Measurements from ENCODE around the gene KIFAP3.

KIFAP3 gene

GRCh38 chr1:170032531-170033280 lies 41.8 kb downstream of the KIFAP3 start:
- no peak overlapping the region for H3K4me2 ChIP-seq
- no peak for TF ChIP-seq CTCF (conservative IDR thresholded peaks at IDR 0.05; ENCODE audit: low read depth, low read length)
- no peak overlapping the region for H3K9ac ChIP-seq
- no peaks in the 10 kb centered on the region for H3K27me3 ChIP-seq (ENCODE audit: insufficient read depth, low read depth)
- H3K79me2 ChIP-seq (ENCODE audit: insufficient read depth, low read depth), result no peaks in the 10 kb centered on the region
- no peaks in the 10 kb centered on the region for H4K20me1 ChIP-seq (ENCODE audit: insufficient read depth)
- H3K27ac ChIP-seq, result no peak overlapping the region
- H3K4me1 ChIP-seq (ENCODE audit: low read depth, poor library complexity, severe bottlenecking), result no peaks in the 10 kb centered on the region
- no peak overlapping the region for H2AFZ ChIP-seq (ENCODE audit: low read depth)
- H3K36me3 ChIP-seq (ENCODE audit: insufficient read depth), result no peaks in the 10 kb centered on the region
- H3K4me3 ChIP-seq (IDR thresholded peaks at IDR 0.05; ENCODE audit: insufficient read depth, low read depth, low read length), result no peak overlapping the region

- Histone ChIP-seq H3K4me2 (no peak overlapping the region), H3K36me3 (ENCODE audit: insufficient read depth) (no peaks in the 10 kb centered on the region), H3K4me1 (ENCODE audit: low read depth, poor library complexity, severe bottlenecking) (no peaks in the 10 kb centered on the region), H3K9ac (no peak overlapping the region), H3K79me2 (ENCODE audit: insufficient read depth, low read depth) (no peaks in the 10 kb centered on the region), H2AFZ (ENCODE audit: low read depth) (no peak overlapping the region), H3K4me3 (IDR thresholded peaks at IDR 0.05; ENCODE audit: insufficient read depth, low read depth, low read length) (no peak overlapping the region), H4K20me1 (ENCODE audit: insufficient read depth) (no peaks in the 10 kb centered on the region), H3K27me3 (ENCODE audit: insufficient read depth, low read depth) (no peaks in the 10 kb centered on the region), H3K27ac (no peak overlapping the region)
- no peak for TF ChIP-seq CTCF (conservative IDR thresholded peaks at IDR 0.05; ENCODE audit: low read depth, low read length)
Measured at GRCh38 chr1:170030212-170030611, 44.3 kb downstream of the KIFAP3 start.

GRCh38 chr1:170027760-170028159 lies 46.7 kb downstream of the KIFAP3 start:
- Histone ChIP-seq H3K9ac (no peak overlapping the region), H2AFZ (ENCODE audit: low read depth) (no peak overlapping the region), H4K20me1 (ENCODE audit: insufficient read depth) (no peaks in the 10 kb centered on the region), H3K36me3 (ENCODE audit: insufficient read depth) (0 out of 2 replicates have a peak, but pooled peaks cover 2% of the 10 kb centered on the region), H3K4me2 (no peak overlapping the region), H3K27ac (no peak overlapping the region), H3K79me2 (ENCODE audit: insufficient read depth, low read depth) (no peaks in the 10 kb centered on the region), H3K27me3 (ENCODE audit: insufficient read depth, low read depth) (no peaks in the 10 kb centered on the region), H3K4me3 (IDR thresholded peaks at IDR 0.05; ENCODE audit: insufficient read depth, low read depth, low read length) (no peak overlapping the region), H3K4me1 (ENCODE audit: low read depth, poor library complexity, severe bottlenecking) (no peaks in the 10 kb centered on the region)
- no peak for TF ChIP-seq CTCF (conservative IDR thresholded peaks at IDR 0.05; ENCODE audit: low read depth, low read length)

GRCh38 chr1:170020859-170021258 lies 53.6 kb downstream of the KIFAP3 start:
- Histone ChIP-seq H3K9ac (no peak overlapping the region), H3K79me2 (ENCODE audit: insufficient read depth, low read depth) (no peaks in the 10 kb centered on the region), H3K27me3 (ENCODE audit: insufficient read depth, low read depth) (no peaks in the 10 kb centered on the region), H3K27ac (no peak overlapping the region), H4K20me1 (ENCODE audit: insufficient read depth) (no peaks in the 10 kb centered on the region), H2AFZ (ENCODE audit: low read depth) (no peak overlapping the region), H3K36me3 (ENCODE audit: insufficient read depth) (0 out of 2 replicates have a peak, but pooled peaks cover 2% of the 10 kb centered on the region), H3K4me2 (no peak overlapping the region), H3K4me1 (ENCODE audit: low read depth, poor library complexity, severe bottlenecking) (no peaks in the 10 kb centered on the region), H3K4me3 (IDR thresholded peaks at IDR 0.05; ENCODE audit: insufficient read depth, low read depth, low read length) (no peak overlapping the region)
- no peak for TF ChIP-seq CTCF (conservative IDR thresholded peaks at IDR 0.05; ENCODE audit: low read depth, low read length)
